ENCODE measurements around the gene ZNF444. TPM values are rescaled to one million over a fixed set of nuclear protein-coding genes. Genes with fewer than 3 reads are reported as not detected.

The ZNF444 gene
- total and polyA plus RNA-seq, 9 of the 15 experiments (the other 6 are each of a cell fraction or from before 2014, with no cell fraction given): 0.39 to 40.0 (median 6.9) TPM

DNA sequence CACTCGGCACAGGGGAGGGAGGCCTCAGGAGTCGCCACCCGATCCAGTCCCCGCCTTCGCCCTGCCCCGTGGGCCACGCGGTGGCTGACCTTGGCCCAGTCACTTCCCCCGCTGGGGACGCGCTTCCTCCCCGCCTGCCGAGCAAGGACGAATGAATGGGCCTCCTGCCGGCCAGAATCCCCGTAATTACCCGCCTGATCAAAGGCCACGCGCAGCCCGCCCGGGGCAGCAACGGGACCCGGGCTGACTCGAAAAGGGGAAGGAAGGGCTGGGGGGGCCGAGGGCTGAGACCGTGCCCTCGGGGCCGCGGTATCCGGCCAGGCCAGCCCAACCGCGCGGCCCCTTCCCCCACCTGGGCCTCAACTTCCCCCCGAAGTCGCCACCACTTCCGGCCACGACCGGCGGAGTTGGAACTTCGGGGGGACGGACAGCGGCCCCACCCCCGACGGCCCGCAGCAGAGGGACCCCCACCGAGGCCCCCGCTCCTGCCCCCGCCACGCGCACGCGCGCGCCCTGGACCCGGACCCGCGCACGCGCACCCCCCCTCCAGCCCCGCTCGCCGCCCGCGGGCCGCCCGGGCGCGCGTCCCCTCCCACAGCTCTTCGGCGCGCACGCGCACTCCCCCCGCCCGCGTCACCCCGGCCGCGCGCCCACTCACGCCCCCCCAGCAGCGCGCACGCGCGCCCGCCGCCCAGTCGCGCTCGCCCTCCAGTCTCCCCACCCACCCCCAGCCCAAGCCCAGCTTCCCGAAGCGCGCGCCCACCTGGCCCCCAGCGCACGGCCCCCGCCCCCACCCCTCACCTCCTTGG is 20.5 kb upstream of the ZNF444 start (continued):
- TF ChIP-seq, protein P1, sequence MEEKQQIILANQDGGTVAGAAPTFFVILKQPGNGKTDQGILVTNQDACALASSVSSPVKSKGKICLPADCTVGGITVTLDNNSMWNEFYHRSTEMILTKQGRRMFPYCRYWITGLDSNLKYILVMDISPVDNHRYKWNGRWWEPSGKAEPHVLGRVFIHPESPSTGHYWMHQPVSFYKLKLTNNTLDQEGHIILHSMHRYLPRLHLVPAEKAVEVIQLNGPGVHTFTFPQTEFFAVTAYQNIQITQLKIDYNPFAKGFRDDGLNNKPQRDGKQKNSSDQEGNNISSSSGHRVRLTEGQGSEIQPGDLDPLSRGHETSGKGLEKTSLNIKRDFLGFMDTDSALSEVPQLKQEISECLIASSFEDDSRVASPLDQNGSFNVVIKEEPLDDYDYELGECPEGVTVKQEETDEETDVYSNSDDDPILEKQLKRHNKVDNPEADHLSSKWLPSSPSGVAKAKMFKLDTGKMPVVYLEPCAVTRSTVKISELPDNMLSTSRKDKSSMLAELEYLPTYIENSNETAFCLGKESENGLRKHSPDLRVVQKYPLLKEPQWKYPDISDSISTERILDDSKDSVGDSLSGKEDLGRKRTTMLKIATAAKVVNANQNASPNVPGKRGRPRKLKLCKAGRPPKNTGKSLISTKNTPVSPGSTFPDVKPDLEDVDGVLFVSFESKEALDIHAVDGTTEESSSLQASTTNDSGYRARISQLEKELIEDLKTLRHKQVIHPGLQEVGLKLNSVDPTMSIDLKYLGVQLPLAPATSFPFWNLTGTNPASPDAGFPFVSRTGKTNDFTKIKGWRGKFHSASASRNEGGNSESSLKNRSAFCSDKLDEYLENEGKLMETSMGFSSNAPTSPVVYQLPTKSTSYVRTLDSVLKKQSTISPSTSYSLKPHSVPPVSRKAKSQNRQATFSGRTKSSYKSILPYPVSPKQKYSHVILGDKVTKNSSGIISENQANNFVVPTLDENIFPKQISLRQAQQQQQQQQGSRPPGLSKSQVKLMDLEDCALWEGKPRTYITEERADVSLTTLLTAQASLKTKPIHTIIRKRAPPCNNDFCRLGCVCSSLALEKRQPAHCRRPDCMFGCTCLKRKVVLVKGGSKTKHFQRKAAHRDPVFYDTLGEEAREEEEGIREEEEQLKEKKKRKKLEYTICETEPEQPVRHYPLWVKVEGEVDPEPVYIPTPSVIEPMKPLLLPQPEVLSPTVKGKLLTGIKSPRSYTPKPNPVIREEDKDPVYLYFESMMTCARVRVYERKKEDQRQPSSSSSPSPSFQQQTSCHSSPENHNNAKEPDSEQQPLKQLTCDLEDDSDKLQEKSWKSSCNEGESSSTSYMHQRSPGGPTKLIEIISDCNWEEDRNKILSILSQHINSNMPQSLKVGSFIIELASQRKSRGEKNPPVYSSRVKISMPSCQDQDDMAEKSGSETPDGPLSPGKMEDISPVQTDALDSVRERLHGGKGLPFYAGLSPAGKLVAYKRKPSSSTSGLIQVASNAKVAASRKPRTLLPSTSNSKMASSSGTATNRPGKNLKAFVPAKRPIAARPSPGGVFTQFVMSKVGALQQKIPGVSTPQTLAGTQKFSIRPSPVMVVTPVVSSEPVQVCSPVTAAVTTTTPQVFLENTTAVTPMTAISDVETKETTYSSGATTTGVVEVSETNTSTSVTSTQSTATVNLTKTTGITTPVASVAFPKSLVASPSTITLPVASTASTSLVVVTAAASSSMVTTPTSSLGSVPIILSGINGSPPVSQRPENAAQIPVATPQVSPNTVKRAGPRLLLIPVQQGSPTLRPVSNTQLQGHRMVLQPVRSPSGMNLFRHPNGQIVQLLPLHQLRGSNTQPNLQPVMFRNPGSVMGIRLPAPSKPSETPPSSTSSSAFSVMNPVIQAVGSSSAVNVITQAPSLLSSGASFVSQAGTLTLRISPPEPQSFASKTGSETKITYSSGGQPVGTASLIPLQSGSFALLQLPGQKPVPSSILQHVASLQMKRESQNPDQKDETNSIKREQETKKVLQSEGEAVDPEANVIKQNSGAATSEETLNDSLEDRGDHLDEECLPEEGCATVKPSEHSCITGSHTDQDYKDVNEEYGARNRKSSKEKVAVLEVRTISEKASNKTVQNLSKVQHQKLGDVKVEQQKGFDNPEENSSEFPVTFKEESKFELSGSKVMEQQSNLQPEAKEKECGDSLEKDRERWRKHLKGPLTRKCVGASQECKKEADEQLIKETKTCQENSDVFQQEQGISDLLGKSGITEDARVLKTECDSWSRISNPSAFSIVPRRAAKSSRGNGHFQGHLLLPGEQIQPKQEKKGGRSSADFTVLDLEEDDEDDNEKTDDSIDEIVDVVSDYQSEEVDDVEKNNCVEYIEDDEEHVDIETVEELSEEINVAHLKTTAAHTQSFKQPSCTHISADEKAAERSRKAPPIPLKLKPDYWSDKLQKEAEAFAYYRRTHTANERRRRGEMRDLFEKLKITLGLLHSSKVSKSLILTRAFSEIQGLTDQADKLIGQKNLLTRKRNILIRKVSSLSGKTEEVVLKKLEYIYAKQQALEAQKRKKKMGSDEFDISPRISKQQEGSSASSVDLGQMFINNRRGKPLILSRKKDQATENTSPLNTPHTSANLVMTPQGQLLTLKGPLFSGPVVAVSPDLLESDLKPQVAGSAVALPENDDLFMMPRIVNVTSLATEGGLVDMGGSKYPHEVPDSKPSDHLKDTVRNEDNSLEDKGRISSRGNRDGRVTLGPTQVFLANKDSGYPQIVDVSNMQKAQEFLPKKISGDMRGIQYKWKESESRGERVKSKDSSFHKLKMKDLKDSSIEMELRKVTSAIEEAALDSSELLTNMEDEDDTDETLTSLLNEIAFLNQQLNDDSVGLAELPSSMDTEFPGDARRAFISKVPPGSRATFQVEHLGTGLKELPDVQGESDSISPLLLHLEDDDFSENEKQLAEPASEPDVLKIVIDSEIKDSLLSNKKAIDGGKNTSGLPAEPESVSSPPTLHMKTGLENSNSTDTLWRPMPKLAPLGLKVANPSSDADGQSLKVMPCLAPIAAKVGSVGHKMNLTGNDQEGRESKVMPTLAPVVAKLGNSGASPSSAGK (IDR thresholded peaks at IDR 0.05): peak; percentile 81
- TF ChIP-seq PURB (CRISPR knock-in tag; IDR thresholded peaks at IDR 0.05; ENCODE audit: low read depth) (no peak), KLF6 (CRISPR knock-in tag; IDR thresholded peaks at IDR 0.05; ENCODE audit: borderline replicate concordance) (no peak), RBM39 (optimal IDR thresholded peaks at IDR 0.05; ENCODE audit: low read depth, low read length) (no peak), PHTF2 (CRISPR knock-in tag; IDR thresholded peaks at IDR 0.05) (no peak), MCM5 (IDR thresholded peaks at IDR 0.05; ENCODE audit: low read depth) (no peak), NEUROD1 (IDR thresholded peaks at IDR 0.05; ENCODE audit: borderline replicate concordance, low read depth, low read length, partially characterized antibody) (peak; percentile 36)
- TF ChIP-seq, protein P2, sequence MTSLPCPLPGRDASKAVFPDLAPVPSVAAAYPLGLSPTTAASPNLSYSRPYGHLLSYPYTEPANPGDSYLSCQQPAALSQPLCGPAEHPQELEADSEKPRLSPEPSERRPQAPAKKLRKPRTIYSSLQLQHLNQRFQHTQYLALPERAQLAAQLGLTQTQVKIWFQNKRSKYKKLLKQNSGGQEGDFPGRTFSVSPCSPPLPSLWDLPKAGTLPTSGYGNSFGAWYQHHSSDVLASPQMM (CRISPR knock-in tag; IDR thresholded peaks at IDR 0.05): no peak
- TF ChIP-seq, protein P3, sequence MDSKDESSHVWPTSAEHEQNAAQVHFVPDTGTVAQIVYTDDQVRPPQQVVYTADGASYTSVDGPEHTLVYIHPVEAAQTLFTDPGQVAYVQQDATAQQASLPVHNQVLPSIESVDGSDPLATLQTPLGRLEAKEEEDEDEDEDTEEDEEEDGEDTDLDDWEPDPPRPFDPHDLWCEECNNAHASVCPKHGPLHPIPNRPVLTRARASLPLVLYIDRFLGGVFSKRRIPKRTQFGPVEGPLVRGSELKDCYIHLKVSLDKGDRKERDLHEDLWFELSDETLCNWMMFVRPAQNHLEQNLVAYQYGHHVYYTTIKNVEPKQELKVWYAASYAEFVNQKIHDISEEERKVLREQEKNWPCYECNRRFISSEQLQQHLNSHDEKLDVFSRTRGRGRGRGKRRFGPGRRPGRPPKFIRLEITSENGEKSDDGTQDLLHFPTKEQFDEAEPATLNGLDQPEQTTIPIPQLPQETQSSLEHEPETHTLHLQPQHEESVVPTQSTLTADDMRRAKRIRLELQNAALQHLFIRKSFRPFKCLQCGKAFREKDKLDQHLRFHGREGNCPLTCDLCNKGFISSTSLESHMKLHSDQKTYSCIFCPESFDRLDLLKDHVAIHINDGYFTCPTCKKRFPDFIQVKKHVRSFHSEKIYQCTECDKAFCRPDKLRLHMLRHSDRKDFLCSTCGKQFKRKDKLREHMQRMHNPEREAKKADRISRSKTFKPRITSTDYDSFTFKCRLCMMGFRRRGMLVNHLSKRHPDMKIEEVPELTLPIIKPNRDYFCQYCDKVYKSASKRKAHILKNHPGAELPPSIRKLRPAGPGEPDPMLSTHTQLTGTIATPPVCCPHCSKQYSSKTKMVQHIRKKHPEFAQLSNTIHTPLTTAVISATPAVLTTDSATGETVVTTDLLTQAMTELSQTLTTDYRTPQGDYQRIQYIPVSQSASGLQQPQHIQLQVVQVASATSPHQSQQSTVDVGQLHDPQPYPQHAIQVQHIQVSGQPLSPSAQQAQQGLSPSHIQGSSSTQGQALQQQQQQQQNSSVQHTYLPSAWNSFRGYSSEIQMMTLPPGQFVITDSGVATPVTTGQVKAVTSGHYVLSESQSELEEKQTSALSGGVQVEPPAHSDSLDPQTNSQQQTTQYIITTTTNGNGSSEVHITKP (IDR thresholded peaks at IDR 0.05; ENCODE audit: partially characterized antibody): no peak
- TF ChIP-seq, protein P4, sequence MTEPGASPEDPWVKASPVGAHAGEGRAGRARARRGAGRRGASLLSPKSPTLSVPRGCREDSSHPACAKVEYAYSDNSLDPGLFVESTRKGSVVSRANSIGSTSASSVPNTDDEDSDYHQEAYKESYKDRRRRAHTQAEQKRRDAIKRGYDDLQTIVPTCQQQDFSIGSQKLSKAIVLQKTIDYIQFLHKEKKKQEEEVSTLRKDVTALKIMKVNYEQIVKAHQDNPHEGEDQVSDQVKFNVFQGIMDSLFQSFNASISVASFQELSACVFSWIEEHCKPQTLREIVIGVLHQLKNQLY (CRISPR knock-in tag; conservative IDR thresholded peaks at IDR 0.05): no peak
